IMR-90 (cell line): ENCODE measurements around the gene ATP6V1A. TPM values are rescaled to one million over a fixed set of nuclear protein-coding genes. Genes with fewer than 3 reads are reported as not detected.

Experiments used
- ATAC-seq: fragments of 200-7000 bp; cut with Tn5 transposase; 2 replicates; pipeline ENCODE4 v1.9.1; 2020; ENCODE audit warnings: low read depth, mild to moderate bottlenecking, moderate library complexity
- BruUV-seq: library from RNA; stranded (reverse); fragments of 400-500 nt; replicated peaks from 2 replicates; lab custom pipeline; 2021; lab: Mats Ljungman, UMichigan
- CTCF ChIA-PET: fragments of 300-600 bp; formaldehyde crosslinking; extraction: SDS; loops from one replicate; lab custom pipeline; 2021; ENCODE audit warnings: antibody characterized with exemption; lab: Yijun Ruan, JAX
- POLR2A ChIA-PET: fragments of 300-600 bp; sonication (Branson Sonifier 250); formaldehyde crosslinking; loops from one replicate; lab custom pipeline; 2022; ENCODE audit warnings: antibody characterized with exemption; ENCODE audit not compliant: unreplicated experiment; lab: Charles Lee
- DNase-seq: peaks from one replicate; pipeline ENCODE4 v3.0.0; 2013
- H2AFZ ChIP-seq: replicated peaks from 2 replicates; pipeline ENCODE3; 2013; ENCODE audit warnings: low read length, mild to moderate bottlenecking; ENCODE audit not compliant: poor library complexity
- H2AK5ac ChIP-seq: 2 replicates; pipeline ENCODE4 v1.6.1; 2013; ENCODE audit warnings: low read depth, low read length, inconsistent platforms
- H2AK9ac ChIP-seq: replicated peaks from 2 replicates; pipeline ENCODE3; 2013; ENCODE audit warnings: mild to moderate bottlenecking, low read depth, low read length, moderate library complexity; ENCODE audit not compliant: poor library complexity
- H2BK120ac ChIP-seq: 2 replicates; pipeline ENCODE4 v1.6.1; 2013; ENCODE audit warnings: low read depth, low read length, inconsistent platforms
- H2BK15ac ChIP-seq: 3 replicates; pipeline ENCODE4 v1.6.1; 2013; ENCODE audit warnings: low read depth, low read length, inconsistent platforms
- H2BK20ac ChIP-seq: 2 replicates; pipeline ENCODE4 v1.6.1; 2013; ENCODE audit warnings: low read depth, mild to moderate bottlenecking, inconsistent platforms, low read length, moderate library complexity
- H2BK5ac ChIP-seq: 2 replicates; pipeline ENCODE4 v1.6.1; 2013; ENCODE audit warnings: mild to moderate bottlenecking, low read depth, low read length, inconsistent platforms; ENCODE audit not compliant: poor library complexity, severe bottlenecking
- H3K14ac ChIP-seq: replicated peaks from 2 replicates; pipeline ENCODE4 v1.6.1; 2013; ENCODE audit warnings: low read depth, low read length, inconsistent platforms
- H3K18ac ChIP-seq: 2 replicates; pipeline ENCODE4 v1.6.1; 2013; ENCODE audit warnings: low read depth, low read length, control low read depth
- H3K23ac ChIP-seq: 2 replicates; pipeline ENCODE4 v1.6.1; 2013; ENCODE audit warnings: low read depth, low read length, inconsistent platforms
- H3K27ac ChIP-seq: 2 replicates; pipeline ENCODE4 v1.5.1; 2013; ENCODE audit warnings: mild to moderate bottlenecking, control low read depth, low read length; ENCODE audit not compliant: insufficient read depth
- H3K27me3 ChIP-seq: 2 replicates; pipeline ENCODE4 v1.6.1; 2013; ENCODE audit warnings: low read length; ENCODE audit not compliant: control insufficient read depth, insufficient read depth
- H3K36me3 ChIP-seq: 2 replicates; pipeline ENCODE4 v1.6.1; 2013; ENCODE audit warnings: low read length, mixed read lengths; ENCODE audit not compliant: control insufficient read depth, insufficient read depth
- H3K4ac ChIP-seq: 2 replicates; pipeline ENCODE4 v1.6.1; 2013; ENCODE audit warnings: low read depth, low read length, inconsistent platforms
- H3K4me1 ChIP-seq: 2 replicates; pipeline ENCODE4 v1.6.1; 2013; ENCODE audit warnings: low read length, mixed read lengths; ENCODE audit not compliant: control insufficient read depth, insufficient read depth
- H3K4me2 ChIP-seq: 2 replicates; pipeline ENCODE4 v1.6.1; 2013; ENCODE audit warnings: low read depth, mild to moderate bottlenecking, control low read depth, low read length, moderate library complexity
- H3K4me3 ChIP-seq: 2 replicates; pipeline ENCODE4 v1.5.1; 2013; ENCODE audit warnings: low read depth, mild to moderate bottlenecking, control low read depth, low read length, moderate library complexity; ENCODE audit not compliant: insufficient read depth
- H3K56ac ChIP-seq: 2 replicates; pipeline ENCODE4 v1.6.1; 2013; ENCODE audit warnings: low read length, inconsistent platforms; ENCODE audit not compliant: insufficient read depth; ENCODE audit errors: extremely low read depth
- H3K79me1 ChIP-seq, 2 experiments: 2 replicates each; pipeline ENCODE4 v1.6.1; 2013; ENCODE audit warnings: low read length in 2 of 2, inconsistent platforms in 1 of 2, low read depth in 1 of 2
- H3K9ac ChIP-seq: 2 replicates; pipeline ENCODE4 v1.6.1; 2013; ENCODE audit warnings: low read depth, low read length, control low read depth
- H3K9me1 ChIP-seq: 2 replicates; pipeline ENCODE4 v1.6.1; 2013; ENCODE audit warnings: low read length, inconsistent platforms; ENCODE audit not compliant: insufficient read depth
- H3K9me3 ChIP-seq: 2 replicates; pipeline ENCODE4 v1.6.1; 2013; ENCODE audit warnings: low read length; ENCODE audit not compliant: control insufficient read depth, insufficient read depth
- H4K20me1 ChIP-seq: 2 replicates; pipeline ENCODE4 v1.6.1; 2013; ENCODE audit warnings: low read length, inconsistent platforms; ENCODE audit not compliant: insufficient read depth
- H4K5ac ChIP-seq: 2 replicates; pipeline ENCODE4 v1.6.1; 2013; ENCODE audit warnings: mild to moderate bottlenecking, low read depth, low read length, control low read depth
- H4K8ac ChIP-seq, 2 experiments: 2 replicates each; pipeline ENCODE4 v1.6.1; 2013; ENCODE audit warnings: low read depth in 2 of 2, low read length in 2 of 2, control low read depth in 1 of 2, inconsistent platforms in 1 of 2
- H4K91ac ChIP-seq: 2 replicates; pipeline ENCODE4 v1.6.1; 2013; ENCODE audit warnings: low read depth, low read length, inconsistent platforms; ENCODE audit not compliant: insufficient read depth
- BHLHE40 ChIP-seq: fragments of 150-350 bp; IDR thresholded peaks from 2 replicates; pipeline ENCODE4 v1.6.1; 2016; ENCODE audit warnings: mild to moderate bottlenecking, low read depth, low read length
- CTCF ChIP-seq: conservative IDR thresholded peaks from 2 replicates; pipeline ENCODE4 v1.5.1; 2012; ENCODE audit warnings: mild to moderate bottlenecking, low read depth, low read length, improper control_type of control experiment
- RAD21 ChIP-seq: IDR thresholded peaks from 2 replicates; pipeline ENCODE4 v1.6.1; 2012; ENCODE audit warnings: low read length, improper control_type of control experiment
- SMC3 ChIP-seq: fragments of 150-350 bp; IDR thresholded peaks from 2 replicates; pipeline ENCODE4 v1.6.1; 2016; ENCODE audit warnings: low read depth, mild to moderate bottlenecking, antibody characterized with exemption, low read length, moderate library complexity
- whole genome bisulfite sequencing, 2 experiments: methylation state at CpG; one replicate each; pipeline versions ENCODE4 v1.1.5 to v1.1.7; 2013; ENCODE audit warnings: missing lambda C conversion rate in 2 of 2; ENCODE audit not compliant: insufficient read length in 1 of 2; ENCODE audit errors: extremely low coverage in 2 of 2; 5-methylcytosine and 5-hydroxymethylcytosine counted together
- dilution Hi-C: fragments of 300-500 bp; cut with HindIII; formaldehyde crosslinking; loops from one replicate; pipeline ENCODE4 v1.14.3; 2018; ENCODE audit warnings: low sequenced_read_pairs; ENCODE audit not compliant: unreplicated experiment
- in situ Hi-C: fragments of 300-500 bp; cut with MboI; formaldehyde crosslinking; loops from 3 replicates; pipeline ENCODE4 v1.14.3; 2019; ENCODE audit warnings: low sequenced_read_pairs, inconsistent platforms, mixed read lengths
- intact Hi-C: fragments of 100-400 bp; cut with micrococcal nuclease; formaldehyde crosslinking; loops from 2 replicates; pipeline ENCODE4 v1.10.0; 2022
- polyA plus RNA-seq, 3 experiments: library from polyadenylated mRNA; depleted of rRNA; stranded (reverse); fragments of >200 nt; gene quantifications; 2 replicates each; pipeline ENCODE4 v1.2.3, GENCODE V29; 2012; ENCODE audit warnings: low replicate concordance in 1 of 3
- total RNA-seq: library from RNA; depleted of rRNA; stranded (reverse); fragments of >200 nt; gene quantifications from 2 replicates; pipeline ENCODE4 v1.2.3, GENCODE V29; 2012

ATP6V1A gene
- total and polyA plus RNA-seq, 2 of the 4 experiments (the other 2 are of a cell fraction) = 15.1 to 98.0 TPM

DNA sequence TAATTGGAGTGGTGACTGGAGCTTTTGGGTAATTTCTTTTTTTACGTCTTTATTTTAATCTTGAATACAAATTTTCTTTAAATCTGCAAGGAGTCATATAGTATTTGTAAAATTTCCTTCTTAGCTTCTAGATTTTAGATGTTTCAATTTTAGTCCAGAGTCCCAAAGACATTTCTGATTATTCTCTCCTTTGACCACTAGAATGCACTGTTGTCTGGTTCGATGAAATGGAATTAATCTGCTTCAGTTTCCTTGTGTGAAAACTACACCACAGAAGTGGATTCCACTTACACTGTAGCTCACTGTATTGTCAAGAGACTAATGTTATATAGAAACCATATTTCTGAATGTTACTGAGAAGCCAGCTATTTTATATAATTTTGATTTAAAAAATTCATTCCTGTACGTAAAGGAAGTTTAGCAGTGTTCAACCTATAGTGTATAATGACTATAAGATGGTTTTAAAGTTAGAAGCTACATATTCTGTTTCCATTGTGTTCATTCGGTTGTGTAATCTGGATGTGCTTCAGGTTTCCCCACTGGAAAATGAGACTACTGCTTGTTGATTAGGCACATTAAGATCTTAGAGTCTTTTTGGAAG lies 97.9 kb downstream of the ATP6V1A start:
- Histone ChIP-seq H2AK5ac (no peak overlapping the region), H4K5ac (no peak overlapping the region), H3K56ac (no peak overlapping the region), H2BK120ac (no peak overlapping the region), H3K9me1 (no peaks in the 10 kb centered on the region; the same call in 1 of the 2 replicates), H3K4me1 (peaks cover 4% of the 10 kb centered on the region; the same call in 1 of the 2 replicates), H3K23ac (no peak overlapping the region), H3K9ac (no peak overlapping the region), H2AK9ac (no peak overlapping the region), H2BK15ac (no peak overlapping the region), H3K9me3 (no peaks in the 10 kb centered on the region), H4K8ac (no peak overlapping the region), H4K91ac (no peak overlapping the region), H3K4me3 (no peak overlapping the region), H2BK20ac (no peak overlapping the region), H3K27me3 (no peaks in the 10 kb centered on the region), H3K36me3 (no peaks in the 10 kb centered on the region), H3K4me2 (no peak overlapping the region), H3K18ac (no peak overlapping the region), H3K79me1 (peaks cover 9 to 14% of the 10 kb centered on the region in 2 experiments), H3K4ac (no peak overlapping the region), H3K27ac (no peak overlapping the region), H2BK5ac (no peak overlapping the region), H4K20me1 (no peaks in the 10 kb centered on the region), H3K14ac (no peak overlapping the region), H2AFZ (no peak overlapping the region)
- CTCF ChIA-PET = interaction anchor here (0.6 to 1.8 kb wide), 16 partner anchors 9 to 454 kb away, joined by 3 to 10 read pairs (median 4); no protein-coding TSS in a partner anchor
- intact Hi-C loops = loop anchor here (2.0 to 10.0 kb wide), 2 partner anchors 310 to 490 kb away; no protein-coding TSS in a partner anchor
- POLR2A ChIA-PET = no interaction called here
- DNase-seq (peak; percentile 40), ATAC-seq (peak; percentile 80)
- no TSS peak for BruUV-seq
- dilution Hi-C loops = no loop called here
- peak; percentile 66 for TF ChIP-seq CTCF
- TF ChIP-seq BHLHE40 = no peak
- TF ChIP-seq SMC3 = peak; percentile 51
- peak; percentile 62 for TF ChIP-seq RAD21
- in situ Hi-C loops = loop anchor here (5.0 to 10.0 kb wide), 2 partner anchors 68 to 220 kb away; no protein-coding TSS in a partner anchor
- no CpG with 5 or more reads among the region's 4 CpGs for WGBS, 2 experiments
